Measurements from ENCODE around the gene STMN3.
A peak's percentile ranks its signal among the peaks of the same experiment; 100 is the strongest.

The STMN3 gene

GRCh38 chr20:63691711-63692435 is 38.6 kb upstream of the STMN3 start:
- no peak for DNase-seq

GRCh38 chr20:63690898-63691710 is 37.9 kb upstream of the STMN3 start:
- no peak for DNase-seq

- DNase-seq = no peak
These were observed 37.0 kb upstream of the STMN3 start for GRCh38 chr20:63690003-63690897.

- no peak for DNase-seq
These were observed 36.1 kb upstream of the STMN3 start for GRCh38 chr20:63689046-63690002.

- no peak for DNase-seq
These were observed 35.2 kb upstream of the STMN3 start for GRCh38 chr20:63688228-63689045.

GRCh38 chr20:63687419-63688178 is 34.4 kb upstream of the STMN3 start:
- no peak for DNase-seq

- peak; percentile 53 for DNase-seq
These were observed 33.5 kb upstream of the STMN3 start for GRCh38 chr20:63686492-63687321.

GRCh38 chr20:63686094-63686491 is 32.9 kb upstream of the STMN3 start:
- DNase-seq = no peak

- DNase-seq = no peak
These were observed 32.2 kb upstream of the STMN3 start for GRCh38 chr20:63685269-63686026.

- no peak for DNase-seq
These were observed 29.3 kb upstream of the STMN3 start for GRCh38 chr20:63682384-63683139.

GRCh38 chr20:63681609-63682142 is 28.5 kb upstream of the STMN3 start:
- DNase-seq = no peak

- DNase-seq = no peak
These were observed 27.8 kb upstream of the STMN3 start for GRCh38 chr20:63680857-63681608.

GRCh38 chr20:63680427-63680826 is 27.2 kb upstream of the STMN3 start:
- DNase-seq = no peak

- DNase-seq = no peak
These were observed 26.6 kb upstream of the STMN3 start for GRCh38 chr20:63679799-63680305.

- no peak for DNase-seq
These were observed 25.6 kb upstream of the STMN3 start for GRCh38 chr20:63678667-63679465.

GRCh38 chr20:63678071-63678470 is 24.8 kb upstream of the STMN3 start:
- no peak for DNase-seq

All from CD4-positive, alpha-beta T cell treated with Interleukin-10 for 1 hour (primary cell).